Stimulated activated naive CD4-positive, alpha-beta T cell treated with Interleukin-2 at 50 U/mL for 16 hours (primary cell): Measurements from ENCODE around the gene ATG4C.
"Not testable (repeated sequence)": the region's sequence is repeated elsewhere in the genome, so short reads cannot be mapped to it uniquely, and the experiment has no call there.

Experiments used
- DNase-seq: peaks from one replicate; lab custom pipeline; 2025; lab: John Stamatoyannopoulos, UW

The ATG4C gene

DNA sequence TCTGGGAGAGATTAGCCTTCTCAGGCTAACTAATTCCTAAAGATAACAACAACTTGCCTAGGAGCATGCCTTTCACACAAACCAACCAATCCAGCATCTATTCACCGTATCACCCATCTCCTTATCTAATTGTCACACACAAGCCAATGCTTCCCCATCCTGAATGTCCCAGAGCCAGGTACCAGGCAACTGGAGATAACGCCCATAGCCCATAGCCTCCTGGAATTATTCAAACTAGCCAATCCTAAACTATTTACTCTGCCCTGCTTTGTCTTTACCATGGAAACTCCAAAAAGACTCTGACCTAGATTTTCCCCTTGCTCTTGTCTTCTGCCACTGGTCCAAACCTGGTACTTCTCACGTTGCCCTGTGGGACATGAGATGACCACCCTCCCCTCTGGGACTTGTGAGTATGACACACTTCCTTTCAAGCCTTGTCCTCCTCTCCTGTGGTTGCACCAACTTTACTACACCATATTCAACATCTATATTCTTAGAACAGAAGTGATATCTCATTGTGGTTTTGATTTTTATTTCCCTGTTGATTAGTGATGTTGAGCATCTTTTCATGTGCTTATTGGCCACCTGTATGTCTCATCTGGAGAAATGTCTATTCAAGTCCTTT is 8.8 kb upstream of the ATG4C start:
- DNase-seq = no peak

DNA sequence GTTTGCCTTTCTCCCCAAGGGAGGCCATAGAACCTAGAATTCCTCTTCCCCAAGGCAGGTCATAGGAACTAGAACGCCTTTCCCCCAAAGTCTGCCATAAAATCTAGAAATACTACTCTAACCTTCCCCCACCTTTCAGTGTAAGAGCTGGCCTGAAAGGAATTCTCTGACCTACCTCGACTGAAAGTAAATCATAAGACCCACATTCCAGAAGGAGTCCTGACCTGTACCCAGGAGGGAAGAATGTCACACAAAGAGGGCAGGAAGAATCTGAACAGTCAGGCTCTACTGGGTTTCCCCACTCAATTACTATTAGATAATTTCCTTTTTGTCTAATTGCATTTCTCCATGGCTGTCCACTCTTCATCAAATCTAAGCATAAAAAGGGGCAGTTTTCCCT is 5.7 kb upstream of the ATG4C start:
- DNase-seq = no peak

DNA sequence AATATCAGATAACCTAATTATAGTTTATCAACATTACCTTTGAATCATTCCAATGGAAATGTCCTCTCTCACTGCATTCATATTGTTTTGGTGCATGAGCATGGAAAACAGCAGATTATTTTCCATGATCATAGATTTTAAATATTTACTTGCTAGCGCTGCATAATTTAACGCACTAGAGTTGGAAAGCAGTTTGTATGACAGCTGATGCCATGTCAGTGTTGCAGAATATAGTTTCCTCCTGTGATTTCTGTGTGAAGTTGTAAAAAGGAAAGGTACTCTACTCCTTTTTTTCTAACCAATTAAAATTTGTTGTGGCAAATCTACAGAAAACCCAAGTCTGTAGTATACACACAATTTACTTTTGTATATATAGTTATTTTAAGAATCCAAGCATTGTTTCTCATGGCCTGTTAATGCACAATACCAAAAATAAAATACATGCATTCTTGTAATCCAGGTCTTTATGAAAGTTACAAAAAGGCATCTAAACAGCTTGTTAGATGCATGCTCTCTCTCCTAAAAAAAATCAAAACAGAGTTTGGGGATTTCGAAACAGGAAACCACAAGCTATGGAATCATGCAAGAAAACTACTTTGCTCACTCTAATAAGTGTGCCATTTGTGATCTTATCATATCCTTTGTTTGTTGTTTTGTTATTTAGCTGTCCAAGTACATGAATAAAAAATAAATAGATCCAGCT is 1.9 kb upstream of the ATG4C start:
- DNase-seq = no peak

DNA sequence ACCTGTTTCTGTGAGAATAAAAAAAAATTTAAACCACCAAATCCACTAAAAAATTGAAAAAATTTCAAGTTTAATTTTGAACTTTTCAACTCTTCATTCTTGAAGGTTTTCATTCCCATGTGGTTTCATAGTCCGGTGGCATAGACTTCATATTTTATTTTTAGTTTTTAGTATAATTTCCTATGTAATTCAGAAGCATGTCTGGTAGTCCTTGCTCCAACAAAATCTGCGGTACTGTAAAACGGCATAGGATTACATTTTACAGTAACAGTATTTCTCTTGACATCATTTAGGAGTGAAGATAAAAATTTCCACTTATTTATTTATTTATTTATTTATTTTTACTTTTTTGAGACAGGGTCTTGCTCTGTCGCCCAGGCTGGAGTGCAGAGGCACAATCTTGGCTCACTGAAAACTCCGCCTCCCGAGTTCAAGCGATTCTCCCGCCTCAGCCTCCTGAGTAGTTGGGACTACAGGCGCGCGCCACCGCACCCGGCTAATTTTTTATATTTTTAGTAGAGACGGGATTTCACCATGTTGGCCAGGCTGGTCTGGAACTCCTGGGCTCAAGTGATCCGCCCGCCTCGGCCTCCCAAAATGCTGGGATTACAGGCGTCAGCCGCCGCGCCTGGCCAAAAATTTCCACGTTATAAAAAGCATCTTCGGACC is 1.3 kb upstream of the ATG4C start:
- not testable (repeated sequence) for DNase-seq

DNA sequence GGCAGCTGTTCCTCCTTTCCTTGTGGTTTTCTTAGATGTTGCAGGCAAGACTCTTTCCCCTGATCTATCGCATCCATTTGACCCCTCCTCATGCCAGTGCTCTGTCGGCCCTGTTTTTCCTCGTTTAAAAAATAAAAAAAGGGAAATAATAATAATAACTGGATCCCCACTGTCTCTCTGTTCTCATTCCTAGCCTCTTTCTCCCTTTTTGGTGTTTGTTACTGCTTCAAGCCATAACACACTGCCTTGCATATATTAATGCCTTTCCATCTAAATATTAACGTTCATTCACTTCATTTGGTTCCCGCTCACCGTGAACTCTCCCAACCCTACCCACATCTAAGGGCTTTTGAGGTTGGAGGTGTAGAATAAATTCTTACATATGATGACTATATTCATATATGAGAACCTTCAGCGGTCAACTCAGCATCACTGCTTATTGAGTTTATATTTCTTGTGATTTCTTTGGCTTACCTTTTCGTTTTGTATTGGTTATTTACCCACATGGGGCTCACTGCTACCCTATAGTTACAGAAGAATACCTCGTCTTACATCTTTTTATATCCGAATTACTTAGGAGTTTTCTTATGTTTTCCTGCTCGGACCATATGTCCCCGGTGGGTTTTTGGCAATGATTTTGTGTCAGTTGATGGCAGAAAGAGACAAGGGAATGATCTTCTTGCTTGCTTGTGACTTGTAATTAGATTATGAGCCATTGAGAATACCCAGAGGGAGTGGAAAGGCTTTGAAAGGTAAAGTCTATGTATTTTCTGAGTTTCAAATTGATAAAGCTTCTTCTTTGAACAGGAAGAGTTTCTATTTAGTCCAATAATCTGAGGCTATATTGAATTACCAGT is 805 bp downstream of the ATG4C start:
- no peak for DNase-seq

DNA sequence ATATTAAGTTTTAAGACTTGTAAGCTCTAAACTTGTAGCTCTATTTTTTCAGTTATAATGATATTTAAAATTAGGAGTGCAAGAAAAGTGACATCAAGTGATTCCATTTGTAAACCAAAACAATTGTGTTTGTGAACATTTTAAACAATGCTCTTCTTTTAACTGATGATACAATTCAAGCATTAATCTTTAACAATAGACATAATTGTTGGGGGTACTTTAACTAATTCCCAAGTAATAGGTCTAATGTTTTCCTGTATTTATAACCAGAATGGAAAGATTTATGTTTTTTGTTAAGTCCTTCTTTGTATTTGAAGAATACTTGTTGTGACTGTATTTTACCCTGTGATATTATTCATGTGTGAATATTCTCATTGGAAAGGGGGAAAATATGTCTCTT is 6.8 kb downstream of the ATG4C start:
- DNase-seq = no peak

DNA sequence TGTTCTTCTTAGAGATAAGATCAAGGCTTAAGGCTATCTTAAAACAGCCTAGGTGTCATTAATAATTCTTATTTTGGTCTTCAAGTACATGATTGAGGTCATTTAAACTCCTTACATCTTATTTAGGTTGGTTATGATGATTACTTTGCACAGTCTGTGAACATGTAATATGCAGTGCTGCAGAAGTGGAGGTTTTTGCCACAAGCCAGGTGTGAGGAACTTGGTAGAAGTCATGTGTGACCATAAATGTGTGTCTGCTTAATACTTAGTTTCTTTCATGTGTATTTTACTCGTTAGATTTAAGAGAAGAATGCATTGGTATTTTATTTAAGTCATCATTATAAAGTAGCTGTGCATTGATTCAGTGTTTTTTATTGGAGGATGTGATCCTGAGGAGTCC is 10.1 kb downstream of the ATG4C start:
- DNase-seq = no peak

DNA sequence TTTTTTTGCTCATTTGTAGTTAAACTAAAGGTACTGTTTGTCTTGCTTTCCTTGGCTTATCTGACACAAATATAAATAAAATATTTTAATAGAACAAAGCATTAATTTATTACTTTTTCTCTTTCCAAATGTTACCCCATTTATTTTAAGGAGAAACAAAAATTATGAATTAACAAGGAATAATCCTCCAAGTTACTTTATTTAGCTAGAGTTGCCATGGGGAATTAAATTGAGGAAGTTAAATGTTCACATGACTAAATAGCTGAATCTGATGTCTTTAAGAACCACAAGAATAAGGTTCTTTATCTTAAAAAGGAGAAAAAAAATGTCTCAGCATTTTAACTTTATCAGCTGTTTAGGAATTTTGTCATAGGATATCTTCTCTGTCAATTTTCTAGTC is 12.3 kb downstream of the ATG4C start:
- DNase-seq = no peak

DNA sequence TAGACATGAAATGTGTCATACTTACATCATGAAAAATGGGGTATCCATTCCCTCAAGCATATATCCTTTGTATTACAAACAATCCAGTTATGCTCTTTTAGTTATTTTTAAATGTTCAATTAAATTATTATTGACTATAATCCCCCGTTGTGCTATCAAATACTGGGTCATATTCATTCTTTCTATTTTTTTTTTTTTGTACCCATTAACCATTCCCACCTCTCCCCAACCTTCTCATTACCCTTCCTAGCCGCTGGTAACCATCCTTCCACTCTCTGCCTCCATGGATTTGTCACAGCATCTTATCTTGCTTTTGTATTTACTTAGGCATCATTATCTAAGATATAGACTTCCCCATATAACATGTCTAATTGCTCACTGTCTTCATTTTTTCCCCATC is 15.8 kb downstream of the ATG4C start:
- DNase-seq = no peak

DNA sequence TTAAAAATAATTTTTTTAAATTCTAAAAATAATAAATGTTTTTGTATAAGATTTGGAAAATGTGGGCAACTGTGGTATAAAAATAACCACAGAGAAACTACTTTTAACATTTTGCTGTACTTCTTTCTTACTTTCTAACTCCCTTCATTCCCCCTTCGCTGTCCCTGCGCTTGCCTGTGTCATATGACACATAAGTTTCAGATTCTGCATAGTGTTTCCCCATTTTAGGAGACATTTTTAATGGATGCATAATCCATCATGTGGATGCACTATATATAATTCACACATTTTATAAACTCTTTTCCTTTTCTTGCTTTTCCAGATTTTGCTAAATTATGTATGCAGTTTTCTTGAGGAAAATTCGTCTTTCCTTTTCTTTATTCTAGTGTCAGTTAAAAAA is 16.3 kb downstream of the ATG4C start:
- DNase-seq = no peak

DNA sequence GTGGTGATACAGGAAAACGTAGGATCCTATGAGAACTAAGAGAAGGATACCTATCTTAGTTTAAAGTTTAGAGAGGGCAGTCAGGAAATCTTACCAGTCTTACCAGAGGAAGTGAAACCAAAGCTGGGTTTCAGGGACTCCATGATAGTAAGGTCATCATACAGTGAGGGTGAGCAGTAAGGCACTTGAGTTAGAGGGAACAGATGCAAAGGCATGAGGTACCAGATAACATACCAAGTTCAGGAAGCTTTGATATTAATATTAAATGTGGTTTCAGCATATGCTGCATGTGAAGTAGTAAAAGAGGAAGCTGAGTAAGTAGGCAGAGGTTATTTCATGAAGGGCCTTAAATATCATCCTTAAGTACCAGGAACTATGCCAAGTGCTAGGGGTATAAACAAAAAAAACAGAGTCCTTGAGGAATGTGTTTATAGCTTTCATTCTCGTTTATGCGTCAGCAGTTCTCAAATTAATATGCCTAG is 16.9 kb downstream of the ATG4C start:
- no peak for DNase-seq

DNA sequence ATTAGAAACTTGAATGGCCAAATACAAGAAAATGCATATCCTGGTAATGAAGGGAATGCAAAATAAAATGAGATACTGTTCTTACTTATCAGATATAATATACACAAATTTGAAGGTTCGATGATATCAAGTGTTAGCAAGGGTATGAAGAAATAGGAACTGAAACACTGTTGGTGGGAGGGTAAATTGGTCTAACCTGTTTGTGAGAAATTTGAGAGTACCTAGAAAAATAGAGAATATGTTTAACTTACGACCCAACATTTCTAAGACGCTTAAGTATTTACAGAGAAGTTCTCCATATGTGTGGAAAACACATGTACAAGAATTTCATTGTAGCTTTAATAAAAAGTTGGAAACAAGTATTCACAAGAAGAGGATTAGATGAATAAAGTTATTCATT is 25.9 kb downstream of the ATG4C start:
- no peak for DNase-seq

DNA sequence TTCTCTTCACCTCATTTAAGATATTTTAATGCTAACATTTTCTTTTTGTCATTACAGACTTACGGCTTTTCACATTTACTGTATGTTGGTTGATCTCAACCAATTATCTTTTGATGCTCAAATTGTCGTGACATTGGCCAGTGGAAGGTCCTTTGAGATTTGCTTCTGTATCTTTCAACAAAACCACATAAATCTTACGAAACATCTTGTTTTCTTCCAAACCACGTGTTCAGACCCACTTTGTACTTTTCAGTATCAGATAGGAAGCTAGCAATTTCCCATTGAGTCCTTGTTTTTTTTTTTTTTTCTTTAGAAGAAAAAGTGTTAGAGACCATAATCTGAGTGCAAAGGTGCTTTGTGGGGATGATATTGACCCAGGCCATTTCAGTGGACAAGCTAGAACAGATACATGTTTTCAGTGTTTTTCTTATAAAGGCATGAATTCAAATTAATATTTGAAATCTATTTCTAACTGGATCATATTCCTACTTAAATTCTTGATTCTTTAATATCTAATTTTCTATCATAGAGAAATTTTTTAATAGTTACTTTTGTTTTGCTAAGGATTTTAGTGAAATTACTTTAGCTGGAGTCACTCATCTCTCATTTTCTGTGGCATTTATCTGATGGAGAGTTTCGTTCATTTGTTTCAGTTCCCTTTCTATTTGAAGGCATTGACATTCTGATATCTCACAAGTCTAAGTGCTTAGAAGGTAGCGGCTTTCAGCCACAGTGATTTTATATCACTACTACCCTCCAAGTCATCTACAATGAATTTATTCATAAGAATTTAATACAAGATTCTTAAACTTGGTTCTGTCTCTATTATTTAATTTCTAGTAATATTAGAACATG is 26.7 kb downstream of the ATG4C start:
- no peak for DNase-seq

DNA sequence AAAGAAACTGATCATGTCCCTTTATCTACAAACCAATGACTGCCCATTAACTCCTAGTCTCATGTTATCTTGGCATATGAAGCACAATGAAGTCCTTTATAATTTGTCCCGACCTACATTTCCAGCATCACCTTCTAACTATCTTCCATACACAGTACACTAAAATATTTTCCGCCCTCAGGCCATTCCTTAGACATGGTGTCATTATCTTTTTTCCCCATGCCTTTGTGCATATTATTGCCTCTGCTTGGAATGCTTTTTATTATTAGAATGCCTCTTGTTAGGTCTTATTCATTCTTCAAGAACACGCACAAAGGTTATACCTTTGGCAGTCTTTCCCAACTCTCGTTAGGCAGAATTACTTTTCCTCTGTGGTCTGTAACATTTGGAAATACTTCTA is 39.6 kb downstream of the ATG4C start:
- no peak for DNase-seq

DNA sequence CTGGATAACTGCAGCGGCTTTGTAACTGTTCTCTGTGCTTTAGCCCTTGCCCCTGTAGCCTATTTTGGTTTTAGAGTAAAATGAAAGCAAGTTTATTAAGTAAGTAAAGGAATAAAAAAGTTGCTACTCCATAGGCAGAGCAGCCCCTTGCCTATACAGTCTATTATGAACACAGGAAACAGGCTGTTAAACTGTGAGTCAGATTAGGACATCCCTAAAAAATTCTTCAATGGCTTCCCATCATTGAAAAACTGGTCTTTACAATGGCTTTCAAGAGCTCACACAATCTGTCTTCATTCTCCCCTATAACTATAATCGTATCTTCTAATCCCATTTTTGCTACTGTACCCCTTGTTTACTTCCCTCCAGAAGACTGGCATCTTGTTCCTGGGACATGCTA is 43.0 kb downstream of the ATG4C start:
- DNase-seq = no peak

DNA sequence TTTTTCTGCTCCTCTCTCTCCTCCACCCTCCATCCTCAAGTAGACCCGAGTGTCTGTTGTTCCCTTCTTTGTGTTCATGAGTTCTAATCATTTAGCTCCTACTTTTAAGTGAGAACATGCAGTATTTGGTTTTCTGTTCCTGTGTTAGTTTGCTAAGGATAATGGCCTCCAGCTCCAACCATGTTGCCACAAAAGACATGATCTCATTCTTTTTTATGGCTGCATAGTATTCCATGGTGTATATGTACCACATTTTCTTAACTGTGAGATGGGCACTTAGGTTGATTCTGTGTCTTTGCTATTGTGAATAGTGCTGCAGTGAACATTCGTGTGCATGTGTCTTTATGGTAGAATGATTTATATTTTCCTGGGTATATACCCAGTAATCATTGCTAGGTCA is 43.9 kb downstream of the ATG4C start:
- not testable (repeated sequence) for DNase-seq

DNA sequence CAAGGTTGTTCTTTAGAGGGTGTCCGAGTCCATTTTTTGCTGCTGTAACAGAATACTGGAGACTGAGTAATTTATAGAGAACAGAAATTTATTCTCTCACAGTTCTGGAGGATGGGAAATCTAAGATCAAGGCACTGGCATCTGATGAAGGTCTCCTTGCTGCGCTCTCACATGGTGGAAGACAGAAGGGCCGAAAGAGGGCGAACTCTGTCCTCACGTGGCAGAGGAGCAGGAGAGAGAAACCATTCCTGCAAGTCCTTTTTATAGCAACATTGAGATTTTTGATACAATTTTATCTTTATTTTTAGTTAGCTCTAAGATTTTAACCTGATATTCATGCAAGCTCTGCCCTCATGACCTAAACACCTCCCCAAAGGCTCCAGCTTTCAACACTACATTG is 48.3 kb downstream of the ATG4C start:
- DNase-seq = no peak

DNA sequence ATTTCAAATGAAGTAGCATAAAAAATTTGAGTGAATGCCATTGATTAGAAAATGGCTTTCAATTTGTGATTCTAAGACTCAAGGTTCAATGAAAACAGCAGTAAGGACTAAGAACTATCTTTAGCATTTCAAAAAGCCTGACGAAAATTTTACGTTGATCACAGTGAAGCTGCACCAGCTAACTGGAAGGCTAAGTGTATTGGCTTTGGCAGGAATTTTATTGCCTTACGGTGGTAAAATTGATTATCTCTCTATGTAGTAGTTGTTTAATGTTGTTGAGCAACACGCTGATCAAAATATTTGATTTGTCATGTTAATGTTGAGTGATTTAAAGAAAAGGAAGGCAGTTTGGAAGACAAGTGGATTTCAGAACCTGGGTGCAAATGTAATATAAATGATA is 49.6 kb downstream of the ATG4C start:
- no peak for DNase-seq

DNA sequence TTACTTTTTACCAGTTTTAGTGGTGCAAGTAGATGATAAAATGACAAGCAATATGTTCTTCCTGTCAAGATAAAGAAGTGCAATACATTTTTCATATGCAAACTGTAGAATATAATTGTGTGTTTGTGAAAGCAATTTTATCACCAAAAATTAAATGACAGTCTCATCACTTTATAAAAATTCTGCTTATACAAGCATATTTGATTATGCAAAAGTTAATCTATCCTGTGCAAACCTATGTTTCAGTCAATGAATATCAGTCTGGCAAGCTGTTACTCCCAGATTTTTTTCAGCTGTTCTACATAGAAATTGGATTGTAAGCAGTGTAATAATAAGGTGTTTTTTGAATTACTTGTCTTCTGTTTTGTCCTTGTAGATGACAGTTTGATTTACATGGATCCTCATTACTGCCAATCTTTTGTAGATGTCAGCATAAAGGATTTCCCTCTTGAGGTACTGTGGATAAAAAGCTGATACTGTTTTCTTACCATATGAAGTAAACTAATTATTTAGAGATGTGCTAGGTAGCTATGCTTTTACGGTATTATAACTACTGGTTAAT is 50.5 kb downstream of the ATG4C start:
- DNase-seq = no peak

DNA sequence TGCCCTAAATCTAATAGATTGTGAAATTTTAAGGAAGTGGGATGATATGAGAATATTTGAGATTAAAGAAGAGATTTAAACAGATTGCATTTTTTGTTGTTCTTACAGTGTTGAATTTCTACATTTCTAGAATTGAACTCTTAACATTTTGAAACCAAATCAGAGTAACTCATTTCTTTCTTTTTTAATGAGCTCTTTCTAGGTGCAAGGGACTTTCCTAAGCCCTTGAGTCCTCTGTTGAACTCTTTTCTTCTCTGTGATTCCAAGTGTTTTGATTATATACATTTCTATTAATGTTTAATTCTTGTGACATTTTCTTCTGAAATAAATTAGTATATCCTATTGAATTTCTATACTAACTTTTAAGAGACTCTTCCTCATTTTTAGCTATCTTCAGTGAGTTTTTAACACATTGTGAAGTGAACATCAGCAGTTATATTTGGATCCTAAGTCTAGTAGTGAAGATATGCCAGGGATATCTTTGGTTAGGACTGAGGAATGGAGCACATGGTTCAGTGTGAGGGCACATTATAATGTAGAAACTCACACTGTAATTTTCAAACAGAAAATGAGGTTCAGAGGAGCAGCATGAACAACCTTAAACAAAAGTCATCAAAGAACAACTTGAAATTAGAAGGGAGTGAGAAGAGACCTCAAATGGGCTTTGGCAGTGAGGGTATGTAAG is 53.1 kb downstream of the ATG4C start:
- no peak for DNase-seq

DNA sequence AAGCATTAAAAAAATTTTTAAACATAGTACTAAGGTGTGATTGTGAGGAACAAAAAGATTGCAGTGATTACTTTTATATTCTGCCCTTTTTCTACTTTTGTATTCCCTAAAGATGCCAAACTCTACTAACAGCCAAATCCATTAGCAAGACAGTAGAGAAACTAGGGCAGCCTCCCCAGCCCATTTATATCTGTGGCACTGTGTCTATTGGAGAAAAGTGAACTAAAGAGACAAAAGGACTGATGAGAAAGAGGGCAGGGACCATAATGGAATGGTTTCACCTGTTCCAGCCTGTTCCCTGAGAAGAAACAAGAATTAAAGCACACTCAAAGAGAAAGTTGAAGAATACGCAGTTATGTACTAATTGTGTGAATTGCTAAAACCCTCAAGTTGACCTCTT is 56.6 kb downstream of the ATG4C start:
- no peak for DNase-seq
